ENCODE measurements around the gene EYS.

DNA sequence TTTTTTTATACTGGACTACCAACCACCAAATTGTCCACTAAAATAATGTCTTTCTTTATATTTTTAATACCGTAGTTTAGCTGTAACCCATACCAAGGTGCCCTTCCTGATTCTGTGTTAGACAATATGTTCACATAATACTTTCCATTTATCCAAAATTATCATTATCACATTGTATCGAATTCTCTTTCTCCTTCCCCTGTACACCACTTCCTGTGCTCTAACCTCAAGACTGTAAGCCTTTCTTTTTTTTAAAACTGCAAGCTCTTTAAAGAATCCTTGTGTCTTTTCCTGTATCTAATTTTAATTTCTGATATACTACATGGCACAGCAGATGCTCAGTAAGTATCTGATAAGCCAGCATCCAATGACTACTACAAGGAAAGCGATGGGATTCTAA, 917.5 kb downstream of the EYS start:
- TF ChIP-seq, protein P1, sequence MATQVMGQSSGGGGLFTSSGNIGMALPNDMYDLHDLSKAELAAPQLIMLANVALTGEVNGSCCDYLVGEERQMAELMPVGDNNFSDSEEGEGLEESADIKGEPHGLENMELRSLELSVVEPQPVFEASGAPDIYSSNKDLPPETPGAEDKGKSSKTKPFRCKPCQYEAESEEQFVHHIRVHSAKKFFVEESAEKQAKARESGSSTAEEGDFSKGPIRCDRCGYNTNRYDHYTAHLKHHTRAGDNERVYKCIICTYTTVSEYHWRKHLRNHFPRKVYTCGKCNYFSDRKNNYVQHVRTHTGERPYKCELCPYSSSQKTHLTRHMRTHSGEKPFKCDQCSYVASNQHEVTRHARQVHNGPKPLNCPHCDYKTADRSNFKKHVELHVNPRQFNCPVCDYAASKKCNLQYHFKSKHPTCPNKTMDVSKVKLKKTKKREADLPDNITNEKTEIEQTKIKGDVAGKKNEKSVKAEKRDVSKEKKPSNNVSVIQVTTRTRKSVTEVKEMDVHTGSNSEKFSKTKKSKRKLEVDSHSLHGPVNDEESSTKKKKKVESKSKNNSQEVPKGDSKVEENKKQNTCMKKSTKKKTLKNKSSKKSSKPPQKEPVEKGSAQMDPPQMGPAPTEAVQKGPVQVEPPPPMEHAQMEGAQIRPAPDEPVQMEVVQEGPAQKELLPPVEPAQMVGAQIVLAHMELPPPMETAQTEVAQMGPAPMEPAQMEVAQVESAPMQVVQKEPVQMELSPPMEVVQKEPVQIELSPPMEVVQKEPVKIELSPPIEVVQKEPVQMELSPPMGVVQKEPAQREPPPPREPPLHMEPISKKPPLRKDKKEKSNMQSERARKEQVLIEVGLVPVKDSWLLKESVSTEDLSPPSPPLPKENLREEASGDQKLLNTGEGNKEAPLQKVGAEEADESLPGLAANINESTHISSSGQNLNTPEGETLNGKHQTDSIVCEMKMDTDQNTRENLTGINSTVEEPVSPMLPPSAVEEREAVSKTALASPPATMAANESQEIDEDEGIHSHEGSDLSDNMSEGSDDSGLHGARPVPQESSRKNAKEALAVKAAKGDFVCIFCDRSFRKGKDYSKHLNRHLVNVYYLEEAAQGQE (IDR thresholded peaks at IDR 0.05; ENCODE audit: insufficient read depth in 1 of 2, low read depth in 2 of 2, low read length in 2 of 2) = no peak
- no peak for TF ChIP-seq POLR2AphosphoS5 (IDR thresholded peaks at IDR 0.05; ENCODE audit: low read depth, low read length)
